ENCODE data around the gene GRIP2. TPM values are rescaled to one million over a fixed set of nuclear protein-coding genes. Genes with fewer than 3 reads are reported as not detected.

The GRIP2 gene
- total and polyA plus RNA-seq, 2 experiments from 2014 or later = 0.73 to 2.4 TPM

- Histone ChIP-seq H3K9me3 (ENCODE audit: low read depth) (no peaks in the 10 kb centered on the region), H3K36me3 (replicated peaks; ENCODE audit: insufficient read depth, low read depth) (no peaks in the 10 kb centered on the region), H3K4me1 (ENCODE audit: insufficient read depth) (peaks cover 5% of the 10 kb centered on the region), H3K4me2 (no peak overlapping the region), H3K27me3 (no peaks in the 10 kb centered on the region), H2AFZ (no peak overlapping the region), H3K9me2 (replicated peaks; ENCODE audit: insufficient read depth) (no peaks in the 10 kb centered on the region), H3K79me2 (no peaks in the 10 kb centered on the region), H3K4me3 (no peak overlapping the region), H4K20me1 (ENCODE audit: insufficient read depth, poor library complexity, severe bottlenecking) (no peaks in the 10 kb centered on the region), H3K27ac (no peak overlapping the region)
- DNase-seq (ENCODE audit: low spot score) = no peak
- WGBS (ENCODE audit: low lambda C conversion rate, missing lambda C conversion rate) = 90% methylated on average over 11 of the region's 11 CpGs
- TF ChIP-seq EZH2phosphoT487 (IDR thresholded peaks at IDR 0.05; ENCODE audit: low read depth, severe bottlenecking, unreplicated experiment) = no peak
- TF ChIP-seq EZH2 (IDR thresholded peaks at IDR 0.05; ENCODE audit: borderline replicate concordance) = no peak
- TF ChIP-seq, protein P1, sequence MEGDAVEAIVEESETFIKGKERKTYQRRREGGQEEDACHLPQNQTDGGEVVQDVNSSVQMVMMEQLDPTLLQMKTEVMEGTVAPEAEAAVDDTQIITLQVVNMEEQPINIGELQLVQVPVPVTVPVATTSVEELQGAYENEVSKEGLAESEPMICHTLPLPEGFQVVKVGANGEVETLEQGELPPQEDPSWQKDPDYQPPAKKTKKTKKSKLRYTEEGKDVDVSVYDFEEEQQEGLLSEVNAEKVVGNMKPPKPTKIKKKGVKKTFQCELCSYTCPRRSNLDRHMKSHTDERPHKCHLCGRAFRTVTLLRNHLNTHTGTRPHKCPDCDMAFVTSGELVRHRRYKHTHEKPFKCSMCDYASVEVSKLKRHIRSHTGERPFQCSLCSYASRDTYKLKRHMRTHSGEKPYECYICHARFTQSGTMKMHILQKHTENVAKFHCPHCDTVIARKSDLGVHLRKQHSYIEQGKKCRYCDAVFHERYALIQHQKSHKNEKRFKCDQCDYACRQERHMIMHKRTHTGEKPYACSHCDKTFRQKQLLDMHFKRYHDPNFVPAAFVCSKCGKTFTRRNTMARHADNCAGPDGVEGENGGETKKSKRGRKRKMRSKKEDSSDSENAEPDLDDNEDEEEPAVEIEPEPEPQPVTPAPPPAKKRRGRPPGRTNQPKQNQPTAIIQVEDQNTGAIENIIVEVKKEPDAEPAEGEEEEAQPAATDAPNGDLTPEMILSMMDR (IDR thresholded peaks at IDR 0.05; ENCODE audit: poor library complexity) = no peak
Observed at GRCh38 chr3:14569474-14570000, 29.4 kb upstream of the GRIP2 start.

DNA sequence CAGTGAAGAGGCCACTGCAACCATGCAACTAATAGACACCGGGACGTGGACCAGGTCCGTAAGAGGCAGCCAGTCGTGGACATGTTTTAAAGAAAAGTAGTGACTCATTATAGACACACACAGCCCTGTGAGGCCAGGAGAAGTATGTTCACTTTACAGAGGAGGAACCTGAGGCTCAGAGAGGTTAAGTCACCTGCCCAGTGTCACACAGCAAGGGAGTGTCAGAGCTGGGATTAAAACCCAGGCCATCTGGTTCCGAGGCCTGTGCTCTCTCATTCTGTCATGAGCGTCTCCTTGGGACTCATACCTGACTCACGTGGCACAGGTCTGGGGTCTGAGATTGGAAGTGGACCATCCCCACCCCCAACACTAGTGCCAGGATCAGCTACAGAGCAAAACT is 28.1 kb upstream of the GRIP2 start:
- WGBS (ENCODE audit: low lambda C conversion rate, missing lambda C conversion rate) = 94% methylated on average over 7 of the region's 7 CpGs

GRCh38 chr3:14566812-14567211 is 26.7 kb upstream of the GRIP2 start:
- Histone ChIP-seq H3K4me1 (ENCODE audit: insufficient read depth) (peaks cover 5% of the 10 kb centered on the region), H3K4me3 (no peak overlapping the region), H3K79me2 (no peaks in the 10 kb centered on the region), H3K9me3 (ENCODE audit: low read depth) (no peaks in the 10 kb centered on the region), H3K9me2 (replicated peaks; ENCODE audit: insufficient read depth) (no peaks in the 10 kb centered on the region), H3K27ac (no peak overlapping the region), H4K20me1 (ENCODE audit: insufficient read depth, poor library complexity, severe bottlenecking) (no peaks in the 10 kb centered on the region), H3K27me3 (no peaks in the 10 kb centered on the region), H3K4me2 (no peak overlapping the region), H3K36me3 (replicated peaks; ENCODE audit: insufficient read depth, low read depth) (no peaks in the 10 kb centered on the region), H2AFZ (no peak overlapping the region)
- TF ChIP-seq EZH2phosphoT487 (IDR thresholded peaks at IDR 0.05; ENCODE audit: low read depth, severe bottlenecking, unreplicated experiment) = no peak
- no peak for TF ChIP-seq EZH2 (IDR thresholded peaks at IDR 0.05; ENCODE audit: borderline replicate concordance)
- TF ChIP-seq, protein P1 (IDR thresholded peaks at IDR 0.05; ENCODE audit: poor library complexity) = no peak
- WGBS (ENCODE audit: low lambda C conversion rate, missing lambda C conversion rate) = 79% methylated on average over 2 of the region's 2 CpGs
- no peak for DNase-seq (ENCODE audit: low spot score)

More for the DNA sequence above, 28.1 kb upstream of the GRIP2 start:
- Histone ChIP-seq H3K9me2 (replicated peaks; ENCODE audit: insufficient read depth) (no peaks in the 10 kb centered on the region), H4K20me1 (ENCODE audit: insufficient read depth, poor library complexity, severe bottlenecking) (no peaks in the 10 kb centered on the region), H3K79me2 (no peaks in the 10 kb centered on the region), H3K27ac (no peak overlapping the region), H3K27me3 (no peaks in the 10 kb centered on the region), H3K4me2 (no peak overlapping the region), H3K9me3 (ENCODE audit: low read depth) (no peaks in the 10 kb centered on the region), H3K4me3 (no peak overlapping the region), H2AFZ (no peak overlapping the region), H3K36me3 (replicated peaks; ENCODE audit: insufficient read depth, low read depth) (no peaks in the 10 kb centered on the region), H3K4me1 (ENCODE audit: insufficient read depth) (peaks cover 5% of the 10 kb centered on the region)
- DNase-seq (ENCODE audit: low spot score) = no peak
- TF ChIP-seq EZH2 (IDR thresholded peaks at IDR 0.05; ENCODE audit: borderline replicate concordance) = no peak
- TF ChIP-seq EZH2phosphoT487 (IDR thresholded peaks at IDR 0.05; ENCODE audit: low read depth, severe bottlenecking, unreplicated experiment) = no peak
- TF ChIP-seq, protein P1 (IDR thresholded peaks at IDR 0.05; ENCODE audit: poor library complexity) = no peak

Measured in hepatocyte (in vitro differentiated cells).